Sigmoid colon (tissue), 7 donors: ENCODE data around the gene NBAS. TPM values are rescaled to one million over a fixed set of nuclear protein-coding genes. Genes with fewer than 3 reads are reported as not detected.
"Not testable (repeated sequence)": the region's sequence is repeated elsewhere in the genome, so short reads cannot be mapped to it uniquely, and the experiment has no call there.

Experiments
- DNase-seq: peaks from one replicate; pipeline ENCODE4 v3.0.0-alpha.2; 2019
- H3K27ac ChIP-seq, 4 donors: fragments of 200-600 bp; sonication (generic); one replicate each; pipeline ENCODE4 v1.5.1; 2016 to 2019; ENCODE audit warnings: mild to moderate bottlenecking in 1 of 4
- H3K27me3 ChIP-seq, 3 donors: fragments of 200-600 bp; sonication (generic); one replicate each; pipeline ENCODE4 v1.5.1; 2019; ENCODE audit warnings: mild to moderate bottlenecking in 1 of 3
- H3K36me3 ChIP-seq, 4 donors: fragments of 200-600 bp; sonication (generic); one replicate each; pipeline ENCODE4 v1.5.1; 2016 to 2019
- H3K4me1 ChIP-seq, 4 donors: fragments of 200-600 bp; sonication (generic); one replicate each; pipeline ENCODE4 v1.5.1; 2017 to 2019
- H3K4me3 ChIP-seq, 4 donors: fragments of 200-600 bp; sonication (generic); one replicate each; pipeline ENCODE4 v1.5.1; 2017 to 2019; ENCODE audit warnings: mild to moderate bottlenecking in 2 of 4, moderate library complexity in 1 of 4
- H3K9me3 ChIP-seq, 4 donors: fragments of 200-600 bp in 3 of 4; sonication (generic) in 3 of 4; one replicate each; pipeline versions ENCODE4 v1.5.1 to v1.6.1; 2013 to 2019
- EP300 ChIP-seq, 4 donors: sonication (generic); formaldehyde crosslinking; IDR thresholded peaks; one replicate each; pipeline ENCODE4 v1.6.1; 2017; ENCODE audit warnings: antibody characterized with exemption in 4 of 4
- POLR2A ChIP-seq, 2 donors: fragments of 450-650 bp; IDR thresholded peaks; one replicate each; pipeline ENCODE4 v1.6.1; 2016; ENCODE audit warnings: antibody characterized with exemption in 2 of 2, mild to moderate bottlenecking in 2 of 2, moderate library complexity in 2 of 2
- POLR2AphosphoS5 ChIP-seq, 4 donors: sonication (generic); formaldehyde crosslinking; IDR thresholded peaks; one replicate each; pipeline ENCODE4 v1.6.1; 2017; ENCODE audit warnings: antibody characterized with exemption in 4 of 4
- WGBS, 2 donors: extraction: QIAGEN DNeasy Blood & Tissue Kit; methylation state at CpG; one replicate each; pipeline ENCODE4 v1.1.7; 2013; 5-methylcytosine and 5-hydroxymethylcytosine counted together
- intact Hi-C: fragments of 100-400 bp; cut with DNase I; formaldehyde crosslinking; loops from one replicate; pipeline ENCODE4 v1.15.1; 2023
- polyA plus RNA-seq, 3 donors: library from polyadenylated mRNA; stranded (reverse); fragments of 200-250 nt; gene quantifications; one replicate each; pipeline ENCODE4 v1.2.3, GENCODE V29; 2013
- total RNA-seq, 4 donors: library from RNA; depleted of rRNA; stranded (reverse); fragments of >200 nt; gene quantifications; one replicate each; pipeline ENCODE4 v1.1.0, GENCODE V29; 2016
- TF ChIP-seq, protein P1 (sequence below), 4 experiments: fragments of 450-650 bp in 3 of 4; fragments of 200-600 bp in 1 of 4; IDR thresholded peaks; one replicate each; pipeline ENCODE4 v1.5.1; 2016 to 2019; ENCODE audit warnings: antibody characterized with exemption in 4 of 4, mild to moderate bottlenecking in 3 of 4, moderate library complexity in 2 of 4
- donor health status: healthy with polysubstance abuse.
- donor health status: Bipolar disorder and iron deficiency.
- donor health status: healthy.

The NBAS gene
- total and polyA plus RNA-seq, 7 donors = 3.9 to 53.2 (median 41.9) TPM

DNA sequence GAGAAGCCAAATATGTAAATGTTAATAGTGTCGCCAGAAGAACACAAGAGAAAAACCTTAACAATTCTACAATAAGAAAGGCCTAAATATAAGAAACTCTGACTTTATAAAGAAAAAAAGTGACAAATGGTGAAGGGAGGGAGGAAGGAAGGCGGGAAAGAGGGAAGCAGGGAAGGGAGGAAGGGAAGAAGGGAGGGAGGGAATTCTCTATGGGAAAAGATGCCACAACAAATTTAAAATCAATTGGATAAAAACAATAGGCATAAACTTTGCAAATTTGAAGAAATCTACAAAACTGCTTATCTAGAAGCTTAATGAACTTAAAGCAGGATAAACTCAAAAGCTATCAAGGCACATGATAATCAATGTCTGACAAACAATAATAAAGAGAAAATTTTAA lies 16.9 kb downstream of the NBAS start:
- Histone ChIP-seq H3K27ac (no peak overlapping the region), H3K9me3 (no peaks in the 10 kb centered on the region), H3K4me3 (no peak overlapping the region), H3K4me1 (peaks cover 0 to 6% (median 0%) of the 10 kb centered on the region in 4 donors), H3K27me3 (no peaks in the 10 kb centered on the region), H3K36me3 (peaks cover 0 to 13% (median 0%) of the 10 kb centered on the region in 4 donors)
- intact Hi-C loops = no loop called here
- WGBS, 2 donors = 97 to 99% methylated on average over 2 of the region's 2 CpGs
- TF ChIP-seq POLR2A (IDR thresholded peaks at IDR 0.05) = no peak
- no peak for TF ChIP-seq EP300 (IDR thresholded peaks at IDR 0.05)
- TF ChIP-seq, protein P1, sequence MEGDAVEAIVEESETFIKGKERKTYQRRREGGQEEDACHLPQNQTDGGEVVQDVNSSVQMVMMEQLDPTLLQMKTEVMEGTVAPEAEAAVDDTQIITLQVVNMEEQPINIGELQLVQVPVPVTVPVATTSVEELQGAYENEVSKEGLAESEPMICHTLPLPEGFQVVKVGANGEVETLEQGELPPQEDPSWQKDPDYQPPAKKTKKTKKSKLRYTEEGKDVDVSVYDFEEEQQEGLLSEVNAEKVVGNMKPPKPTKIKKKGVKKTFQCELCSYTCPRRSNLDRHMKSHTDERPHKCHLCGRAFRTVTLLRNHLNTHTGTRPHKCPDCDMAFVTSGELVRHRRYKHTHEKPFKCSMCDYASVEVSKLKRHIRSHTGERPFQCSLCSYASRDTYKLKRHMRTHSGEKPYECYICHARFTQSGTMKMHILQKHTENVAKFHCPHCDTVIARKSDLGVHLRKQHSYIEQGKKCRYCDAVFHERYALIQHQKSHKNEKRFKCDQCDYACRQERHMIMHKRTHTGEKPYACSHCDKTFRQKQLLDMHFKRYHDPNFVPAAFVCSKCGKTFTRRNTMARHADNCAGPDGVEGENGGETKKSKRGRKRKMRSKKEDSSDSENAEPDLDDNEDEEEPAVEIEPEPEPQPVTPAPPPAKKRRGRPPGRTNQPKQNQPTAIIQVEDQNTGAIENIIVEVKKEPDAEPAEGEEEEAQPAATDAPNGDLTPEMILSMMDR (IDR thresholded peaks at IDR 0.05) = no peak
- no peak for TF ChIP-seq POLR2AphosphoS5 (IDR thresholded peaks at IDR 0.05)
- DNase-seq = no peak

DNA sequence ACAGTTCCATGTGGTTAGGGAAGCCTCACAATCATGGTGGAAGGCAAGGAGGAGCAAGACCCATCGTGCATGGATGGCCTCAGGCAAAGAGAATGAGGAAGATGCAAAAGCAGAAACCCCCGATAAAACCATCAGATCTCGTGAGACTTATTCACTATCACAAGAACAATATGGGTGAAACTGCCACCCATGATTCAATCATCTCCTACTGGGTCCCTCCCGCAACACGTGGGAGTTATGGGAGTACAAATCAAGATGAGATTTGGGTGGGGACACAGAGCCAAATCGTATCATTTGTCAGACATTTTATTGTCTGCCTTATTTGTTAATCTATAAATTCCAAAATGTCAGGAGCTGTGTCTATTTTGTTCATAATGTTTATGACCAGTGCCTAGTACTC lies 17.6 kb downstream of the NBAS start:
- Histone ChIP-seq H3K36me3 (peaks cover 0 to 10% (median 0%) of the 10 kb centered on the region in 4 donors), H3K4me1 (peaks cover 0 to 6% (median 0%) of the 10 kb centered on the region in 4 donors), H3K9me3 (no peaks in the 10 kb centered on the region), H3K4me3 (no peak overlapping the region), H3K27ac (no peak overlapping the region), H3K27me3 (no peaks in the 10 kb centered on the region)
- TF ChIP-seq POLR2AphosphoS5 (IDR thresholded peaks at IDR 0.05) (no peak), EP300 (IDR thresholded peaks at IDR 0.05) (no peak), POLR2A (IDR thresholded peaks at IDR 0.05) (no peak)
- TF ChIP-seq, protein P1 (IDR thresholded peaks at IDR 0.05) = no peak
- intact Hi-C loops = no loop called here
- WGBS, 2 donors = 90 to 93% methylated on average over 6 of the region's 6 CpGs
- no peak for DNase-seq

DNA sequence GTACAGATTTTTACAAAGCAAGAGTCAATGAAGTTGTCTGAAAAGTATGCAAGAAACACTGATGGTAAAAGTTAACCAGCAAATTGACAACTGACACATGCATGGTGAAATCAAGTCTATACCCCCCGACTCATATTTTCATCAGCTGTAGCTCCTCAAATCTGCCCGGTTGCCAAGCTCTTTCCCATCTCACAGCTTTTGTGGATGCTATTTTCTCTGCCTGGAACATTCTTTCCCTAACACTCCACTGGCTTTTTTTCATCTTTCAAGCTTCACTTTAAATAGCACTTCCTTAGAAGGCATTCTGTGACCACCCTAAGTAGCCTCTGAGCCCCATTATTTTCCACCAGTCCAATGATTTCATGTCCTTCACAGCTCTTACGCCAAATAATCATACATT lies 18.1 kb downstream of the NBAS start:
- peaks cover 0 to 10% (median 0%) of the 10 kb centered on the region in 4 donors for H3K36me3 ChIP-seq
- no peak for DNase-seq
- intact Hi-C loops = no loop called here
- no peak overlapping the region for H3K4me3 ChIP-seq
- WGBS, 2 donors = 92 to 95% methylated on average over 3 of the region's 3 CpGs
- H3K27ac ChIP-seq = no peak overlapping the region
- H3K4me1 ChIP-seq = peaks cover 0 to 6% (median 0%) of the 10 kb centered on the region in 4 donors
- TF ChIP-seq, protein P1 (IDR thresholded peaks at IDR 0.05) = no peak
- no peak for TF ChIP-seq POLR2A (IDR thresholded peaks at IDR 0.05)
- TF ChIP-seq POLR2AphosphoS5 (IDR thresholded peaks at IDR 0.05) = no peak
- TF ChIP-seq EP300 (IDR thresholded peaks at IDR 0.05) = no peak
- H3K9me3 ChIP-seq = no peaks in the 10 kb centered on the region
- H3K27me3 ChIP-seq = no peaks in the 10 kb centered on the region

DNA sequence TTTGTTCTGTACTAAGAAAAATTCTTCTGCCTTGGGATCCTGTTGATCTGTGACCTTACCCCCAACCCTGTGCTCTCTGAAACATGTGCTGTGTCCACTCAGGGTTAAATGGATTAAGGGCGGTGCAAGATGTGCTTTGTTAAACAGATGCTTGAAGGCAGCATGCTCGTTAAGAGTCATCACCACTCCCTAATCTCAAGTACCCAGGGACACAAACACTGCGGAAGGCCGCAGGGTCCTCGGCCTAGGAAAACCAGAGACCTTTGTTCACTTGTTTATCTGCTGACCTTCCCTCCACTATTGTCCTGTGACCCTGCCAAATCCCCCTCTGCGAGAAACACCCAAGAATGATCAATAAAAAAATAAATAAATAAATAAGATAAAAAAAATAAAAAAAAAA lies 18.9 kb downstream of the NBAS start:
- H3K4me1 ChIP-seq, H3K27me3 ChIP-seq, H3K27ac ChIP-seq, DNase-seq, H3K4me3 ChIP-seq, intact Hi-C loops, H3K9me3 ChIP-seq, H3K36me3 ChIP-seq: not testable (repeated sequence)
- WGBS, 2 donors = 85 to 91% methylated on average over 1 to 3 of the region's 6 CpGs

DNA sequence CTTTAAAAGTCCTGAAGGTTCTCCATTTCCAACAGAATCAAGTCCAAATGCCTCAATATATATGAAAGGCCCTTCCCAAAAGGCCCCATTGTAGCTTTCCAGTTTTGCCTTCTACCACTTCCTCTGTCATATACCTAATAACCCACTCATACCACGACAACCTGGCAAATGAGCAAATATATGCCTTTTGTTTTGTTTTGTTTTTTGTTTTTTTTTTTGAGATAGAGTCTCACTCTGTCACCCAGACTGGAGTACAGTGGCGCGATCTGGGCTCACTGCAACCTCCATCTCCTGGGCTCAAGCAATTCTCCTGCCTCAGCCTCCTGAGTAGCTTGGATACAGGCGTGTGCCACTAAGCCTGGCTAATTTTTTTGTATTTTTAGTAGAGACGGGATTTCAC lies 20.6 kb downstream of the NBAS start:
- H3K4me1 ChIP-seq, H3K4me3 ChIP-seq, H3K27me3 ChIP-seq, DNase-seq, H3K9me3 ChIP-seq, H3K36me3 ChIP-seq, H3K27ac ChIP-seq, intact Hi-C loops: not testable (repeated sequence)
- WGBS, 2 donors = 84 to 85% methylated on average over 5 of the region's 5 CpGs

DNA sequence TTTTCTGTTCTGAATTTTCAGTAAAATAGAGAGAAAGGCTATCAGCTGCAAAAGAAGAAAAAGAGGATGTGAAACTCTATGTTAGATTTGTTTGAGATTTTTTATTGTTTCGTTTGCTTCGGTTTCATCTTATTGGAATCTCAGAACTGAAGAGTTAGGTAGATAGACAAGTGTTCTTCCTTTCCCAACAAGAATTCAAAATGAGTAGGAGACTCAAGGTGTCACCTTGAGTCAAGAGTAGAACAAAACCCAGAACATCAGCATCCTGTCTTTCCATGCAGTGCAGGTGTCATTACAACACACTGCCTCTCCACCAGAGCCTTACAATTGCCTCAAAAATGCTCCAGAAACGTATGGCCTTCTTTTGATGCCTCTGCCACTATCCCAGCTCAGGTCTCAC lies 21.1 kb downstream of the NBAS start:
- Histone ChIP-seq H3K9me3 (no peaks in the 10 kb centered on the region), H3K27me3 (no peaks in the 10 kb centered on the region), H3K36me3 (peaks cover 0 to 9% (median 0%) of the 10 kb centered on the region in 4 donors), H3K4me1 (peaks cover 0 to 6% (median 0%) of the 10 kb centered on the region in 4 donors), H3K27ac (no peak overlapping the region), H3K4me3 (no peak overlapping the region)
- TF ChIP-seq POLR2A (IDR thresholded peaks at IDR 0.05) (no peak), POLR2AphosphoS5 (IDR thresholded peaks at IDR 0.05) (no peak), EP300 (IDR thresholded peaks at IDR 0.05) (no peak)
- TF ChIP-seq, protein P1 (IDR thresholded peaks at IDR 0.05) = no peak
- whole genome bisulfite sequencing, 2 donors = 70 to 90% methylated on average over 3 of the region's 3 CpGs
- DNase-seq = no peak
- intact Hi-C loops = no loop called here
